OCI-LY3 (cell line): ENCODE measurements around the gene ZCCHC24.

Experiments used
- EZH2phosphoT487 ChIP-seq: fragments of 200-600 bp; shearing (Covaris generic); IDR thresholded peaks from 2 replicates; pipeline ENCODE4 v1.6.1; 2018; ENCODE audit warnings: antibody characterized with exemption, mixed run types, low read depth
- TF ChIP-seq, protein P1 (sequence below): fragments of 200-600, 300-600 bp; sonication (generic); IDR thresholded peaks from 2 replicates; pipeline ENCODE4 v1.5.1; 2014; ENCODE audit warnings: antibody characterized with exemption, low read length, low read depth

DNA sequence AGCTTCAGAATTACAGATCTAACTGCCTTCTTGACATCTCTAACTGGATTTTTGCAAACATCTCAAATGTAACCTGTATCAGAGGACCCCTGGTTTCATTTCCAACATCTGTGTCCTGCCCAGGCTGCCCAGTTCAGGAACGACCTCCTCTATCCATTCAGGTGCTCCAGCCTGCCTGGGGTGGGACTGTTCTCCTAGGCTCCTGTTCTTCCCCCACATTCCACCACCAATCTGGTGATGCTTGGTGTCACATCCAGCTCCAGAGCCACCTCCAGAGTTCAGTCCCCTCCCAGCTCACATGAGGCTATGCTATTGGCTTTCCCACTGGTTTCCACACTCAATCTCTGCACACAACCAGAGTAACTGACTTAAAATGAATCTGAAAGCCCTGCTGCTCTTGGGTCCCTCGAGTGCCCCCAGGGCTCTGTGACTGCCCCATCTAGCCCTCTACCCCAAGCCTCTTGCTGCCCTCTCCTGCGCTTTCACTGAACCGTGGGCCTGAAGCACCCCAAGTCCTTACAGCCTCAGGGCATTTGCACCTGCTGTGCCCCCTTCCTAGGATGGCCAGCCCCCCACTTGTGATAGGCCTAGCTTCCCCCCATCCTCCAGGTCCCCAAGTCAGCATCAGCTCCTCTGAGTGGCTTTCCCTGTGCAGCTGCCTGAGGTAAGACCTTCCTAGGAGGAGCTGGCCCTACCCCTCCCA is 52.1 kb downstream of the ZCCHC24 start:
- TF ChIP-seq, protein P1, sequence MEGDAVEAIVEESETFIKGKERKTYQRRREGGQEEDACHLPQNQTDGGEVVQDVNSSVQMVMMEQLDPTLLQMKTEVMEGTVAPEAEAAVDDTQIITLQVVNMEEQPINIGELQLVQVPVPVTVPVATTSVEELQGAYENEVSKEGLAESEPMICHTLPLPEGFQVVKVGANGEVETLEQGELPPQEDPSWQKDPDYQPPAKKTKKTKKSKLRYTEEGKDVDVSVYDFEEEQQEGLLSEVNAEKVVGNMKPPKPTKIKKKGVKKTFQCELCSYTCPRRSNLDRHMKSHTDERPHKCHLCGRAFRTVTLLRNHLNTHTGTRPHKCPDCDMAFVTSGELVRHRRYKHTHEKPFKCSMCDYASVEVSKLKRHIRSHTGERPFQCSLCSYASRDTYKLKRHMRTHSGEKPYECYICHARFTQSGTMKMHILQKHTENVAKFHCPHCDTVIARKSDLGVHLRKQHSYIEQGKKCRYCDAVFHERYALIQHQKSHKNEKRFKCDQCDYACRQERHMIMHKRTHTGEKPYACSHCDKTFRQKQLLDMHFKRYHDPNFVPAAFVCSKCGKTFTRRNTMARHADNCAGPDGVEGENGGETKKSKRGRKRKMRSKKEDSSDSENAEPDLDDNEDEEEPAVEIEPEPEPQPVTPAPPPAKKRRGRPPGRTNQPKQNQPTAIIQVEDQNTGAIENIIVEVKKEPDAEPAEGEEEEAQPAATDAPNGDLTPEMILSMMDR = no peak
- no peak for TF ChIP-seq EZH2phosphoT487
